ENCODE results near the gene TUBB3.

DNA sequence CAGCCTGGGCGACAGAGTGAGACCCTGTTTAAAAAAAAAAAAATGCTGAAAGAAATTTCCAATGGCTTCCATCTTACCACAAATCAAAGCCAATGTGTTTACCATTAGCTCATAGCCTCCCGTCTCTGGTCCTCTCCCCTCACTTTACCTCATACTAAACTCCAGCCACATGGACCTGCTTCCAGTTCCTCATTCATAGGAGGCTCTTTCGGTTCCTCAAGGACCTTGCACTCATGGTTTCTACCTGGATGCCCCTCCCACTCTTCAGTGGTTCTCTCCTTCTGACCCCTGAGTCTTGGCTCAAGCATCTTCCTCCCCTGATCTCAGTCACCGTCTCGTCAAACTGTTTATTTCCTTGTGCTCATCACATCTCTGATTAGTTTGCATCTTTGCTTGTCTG is 21.6 kb downstream of the TUBB3 start:
- TF ChIP-seq, protein P1, sequence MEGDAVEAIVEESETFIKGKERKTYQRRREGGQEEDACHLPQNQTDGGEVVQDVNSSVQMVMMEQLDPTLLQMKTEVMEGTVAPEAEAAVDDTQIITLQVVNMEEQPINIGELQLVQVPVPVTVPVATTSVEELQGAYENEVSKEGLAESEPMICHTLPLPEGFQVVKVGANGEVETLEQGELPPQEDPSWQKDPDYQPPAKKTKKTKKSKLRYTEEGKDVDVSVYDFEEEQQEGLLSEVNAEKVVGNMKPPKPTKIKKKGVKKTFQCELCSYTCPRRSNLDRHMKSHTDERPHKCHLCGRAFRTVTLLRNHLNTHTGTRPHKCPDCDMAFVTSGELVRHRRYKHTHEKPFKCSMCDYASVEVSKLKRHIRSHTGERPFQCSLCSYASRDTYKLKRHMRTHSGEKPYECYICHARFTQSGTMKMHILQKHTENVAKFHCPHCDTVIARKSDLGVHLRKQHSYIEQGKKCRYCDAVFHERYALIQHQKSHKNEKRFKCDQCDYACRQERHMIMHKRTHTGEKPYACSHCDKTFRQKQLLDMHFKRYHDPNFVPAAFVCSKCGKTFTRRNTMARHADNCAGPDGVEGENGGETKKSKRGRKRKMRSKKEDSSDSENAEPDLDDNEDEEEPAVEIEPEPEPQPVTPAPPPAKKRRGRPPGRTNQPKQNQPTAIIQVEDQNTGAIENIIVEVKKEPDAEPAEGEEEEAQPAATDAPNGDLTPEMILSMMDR (IDR thresholded peaks at IDR 0.05) = no peak
- TF ChIP-seq EZH2 (IDR thresholded peaks at IDR 0.05; ENCODE audit: borderline replicate concordance, insufficient read depth, low read depth, low read length, poor library complexity, severe bottlenecking) = no peak

All from B cell (primary cell).